Brain pericyte (primary cell): ENCODE results near the gene BLVRA.
"Not testable (repeated sequence)": the region's sequence is repeated elsewhere in the genome, so short reads cannot be mapped to it uniquely, and the experiment has no call there.

Experiments used
- DNase-seq: peaks from one replicate; pipeline ENCODE4 v3.0.0-alpha.2; 2012; ENCODE audit warnings: low read depth, low spot score

BLVRA gene, protein sequence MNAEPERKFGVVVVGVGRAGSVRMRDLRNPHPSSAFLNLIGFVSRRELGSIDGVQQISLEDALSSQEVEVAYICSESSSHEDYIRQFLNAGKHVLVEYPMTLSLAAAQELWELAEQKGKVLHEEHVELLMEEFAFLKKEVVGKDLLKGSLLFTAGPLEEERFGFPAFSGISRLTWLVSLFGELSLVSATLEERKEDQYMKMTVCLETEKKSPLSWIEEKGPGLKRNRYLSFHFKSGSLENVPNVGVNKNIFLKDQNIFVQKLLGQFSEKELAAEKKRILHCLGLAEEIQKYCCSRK

DNA sequence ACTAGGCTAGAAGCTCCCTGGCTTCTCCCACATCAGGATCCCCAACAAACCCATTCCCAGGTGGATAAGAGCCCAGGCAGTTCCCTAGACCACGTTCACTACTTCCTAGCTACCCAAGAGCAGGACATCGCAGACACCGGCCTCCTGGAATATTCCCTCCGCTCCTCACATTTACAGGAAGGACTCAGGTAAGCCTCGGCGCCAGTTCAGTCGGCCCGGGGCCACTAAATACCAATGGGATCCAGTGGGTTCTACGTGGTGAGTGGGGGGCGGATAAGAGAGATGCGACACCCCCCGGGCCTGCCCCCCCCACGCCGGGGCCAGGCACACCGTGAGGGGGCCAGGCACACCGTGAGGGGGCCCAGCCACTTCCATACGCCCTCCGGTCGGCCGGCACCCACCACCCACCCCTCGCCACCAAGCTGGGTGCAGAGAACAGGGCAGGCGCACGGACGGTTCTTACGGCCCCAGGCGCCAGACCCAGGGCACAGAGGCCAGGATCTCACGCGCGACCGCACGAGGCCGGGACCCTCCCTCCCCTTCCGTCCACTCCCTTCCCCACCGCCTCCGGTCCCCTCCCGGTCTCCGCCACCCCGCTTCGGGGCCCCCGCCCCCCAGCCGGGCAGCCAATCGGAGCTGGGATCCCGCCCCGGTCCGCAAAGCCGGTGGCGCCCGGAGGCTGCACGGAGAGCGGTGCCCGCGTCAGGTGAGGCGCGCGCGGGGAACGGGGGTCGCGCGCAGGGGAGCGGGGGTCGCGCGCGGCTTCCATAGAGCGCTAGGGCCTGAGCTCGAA lies at the start of gene BLVRA:
Gene BLVRA, plus strand, starts transcription at position 652 of the 793 bp plus-strand sequence. CDS start 12,479 bp downstream, outside the sequence.
- DNase-seq: no peak

DNA sequence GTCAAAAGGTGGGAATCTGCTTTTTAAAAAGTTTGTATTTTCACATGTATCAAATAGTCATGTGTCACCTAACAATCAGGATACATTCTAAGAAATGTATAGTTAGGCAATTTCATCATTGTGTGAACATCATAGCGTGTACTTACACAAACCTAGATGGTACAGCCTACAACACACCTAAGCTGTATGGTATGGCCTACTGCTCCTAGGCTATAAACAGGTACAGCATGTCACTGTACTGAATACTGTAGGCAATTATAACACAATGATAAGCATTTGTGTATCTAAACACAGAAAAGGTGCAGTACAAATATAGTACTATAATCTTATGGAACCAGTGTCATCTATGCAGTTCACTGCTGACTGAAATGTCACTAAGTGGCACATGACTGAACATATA lies 47.0 kb upstream of the BLVRA start:
- no peak for DNase-seq

DNA sequence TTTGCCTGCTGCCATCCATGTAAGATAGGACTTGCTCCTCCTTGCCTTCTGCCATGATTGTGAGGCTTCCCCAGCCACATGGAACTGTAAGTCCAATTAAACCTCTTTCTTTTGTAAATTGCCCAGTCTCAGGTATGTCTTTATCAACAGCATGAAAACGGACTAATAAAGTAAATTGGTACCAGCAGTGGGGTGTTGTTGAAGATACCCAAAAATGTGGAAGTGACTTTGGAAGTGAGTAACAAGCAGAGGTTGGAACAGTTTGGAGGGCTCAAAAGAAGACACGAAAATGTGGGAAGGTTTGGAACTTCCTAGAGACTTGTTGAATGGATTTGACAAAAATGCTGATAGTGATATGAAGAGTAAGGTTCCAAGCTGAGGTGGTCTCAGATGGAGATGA lies 42.5 kb upstream of the BLVRA start:
- not testable (repeated sequence) for DNase-seq

DNA sequence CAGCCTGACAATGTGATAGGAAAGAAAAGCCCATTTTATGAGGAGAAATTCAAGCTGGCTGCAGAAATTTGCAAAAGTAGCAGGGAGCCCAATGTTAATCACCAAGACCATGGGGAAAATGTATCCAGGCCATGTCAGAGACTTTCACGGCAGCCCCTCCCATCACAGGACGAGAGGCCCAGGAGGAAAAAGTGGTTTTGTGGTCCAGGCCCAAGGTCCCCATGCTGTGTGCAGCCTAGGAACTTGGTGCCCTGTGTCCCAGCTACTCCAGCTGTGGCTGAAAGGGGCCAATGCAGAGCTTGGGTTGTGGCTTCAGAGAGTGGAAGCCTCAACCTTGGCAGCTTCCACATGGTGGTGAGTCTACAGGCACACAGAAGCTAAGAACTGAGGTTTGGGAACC lies 41.9 kb upstream of the BLVRA start:
- no peak for DNase-seq

DNA sequence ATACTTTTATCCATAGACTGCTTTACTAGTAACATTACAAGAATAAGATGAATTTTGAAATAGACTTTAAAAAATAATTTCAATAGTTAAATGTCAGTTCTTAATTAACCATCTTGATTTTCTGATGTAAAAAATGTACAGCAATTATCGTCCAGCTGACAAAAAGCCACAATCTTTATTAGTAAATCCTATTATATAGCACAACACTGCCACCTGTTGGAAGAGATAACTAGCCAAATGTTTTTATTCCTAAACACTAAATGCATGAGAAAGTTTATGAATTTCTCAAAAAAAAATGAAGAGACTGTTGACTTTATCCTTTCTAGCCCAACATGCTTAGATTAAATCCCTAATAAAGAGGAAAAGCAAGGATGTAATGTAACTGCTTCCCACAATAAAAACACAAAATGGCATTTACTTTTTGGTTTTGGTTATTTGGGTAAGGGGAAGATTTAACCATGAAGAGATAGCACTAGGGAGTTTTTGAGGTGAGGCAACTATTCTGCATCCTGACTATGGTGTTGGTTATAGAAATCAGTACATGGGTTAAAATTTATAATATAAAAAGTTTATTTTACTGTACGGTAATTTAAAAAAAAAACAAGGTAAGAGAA lies 37.2 kb upstream of the BLVRA start:
- no peak for DNase-seq

DNA sequence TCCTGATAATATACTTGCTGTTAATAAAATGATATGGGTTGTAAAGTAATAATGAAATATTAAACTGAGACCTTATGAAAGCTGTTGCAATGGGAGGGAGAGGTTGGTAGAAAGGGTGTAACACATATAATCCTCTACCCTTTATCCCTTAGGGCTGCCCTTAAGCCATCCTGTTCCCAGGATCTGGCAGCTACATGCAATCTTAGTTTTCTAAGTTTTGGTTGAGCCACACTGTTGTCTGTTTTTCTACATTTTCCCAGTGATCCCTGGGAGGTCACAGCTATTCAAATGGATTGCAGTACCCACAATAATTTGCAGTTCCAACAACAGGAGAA lies 35.5 kb upstream of the BLVRA start:
- no peak for DNase-seq

DNA sequence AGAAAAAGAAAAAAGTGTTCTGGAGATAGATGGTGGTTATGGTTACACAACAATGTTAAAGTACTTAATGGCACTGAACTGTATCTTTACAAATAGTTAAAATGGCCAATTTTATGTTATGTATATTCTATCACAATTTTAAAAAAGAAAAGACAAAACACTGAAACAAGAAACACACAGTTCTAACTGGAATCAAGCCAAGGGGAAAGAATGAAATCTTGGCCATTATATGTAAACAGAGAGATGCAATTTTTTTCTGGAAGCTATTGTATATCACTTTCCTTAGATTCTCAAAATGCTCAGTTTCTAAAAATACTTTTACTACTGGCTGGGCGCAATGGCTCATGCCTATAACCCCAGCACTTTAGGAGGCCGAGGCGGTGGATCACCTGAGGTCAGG lies 33.2 kb upstream of the BLVRA start:
- no peak for DNase-seq

DNA sequence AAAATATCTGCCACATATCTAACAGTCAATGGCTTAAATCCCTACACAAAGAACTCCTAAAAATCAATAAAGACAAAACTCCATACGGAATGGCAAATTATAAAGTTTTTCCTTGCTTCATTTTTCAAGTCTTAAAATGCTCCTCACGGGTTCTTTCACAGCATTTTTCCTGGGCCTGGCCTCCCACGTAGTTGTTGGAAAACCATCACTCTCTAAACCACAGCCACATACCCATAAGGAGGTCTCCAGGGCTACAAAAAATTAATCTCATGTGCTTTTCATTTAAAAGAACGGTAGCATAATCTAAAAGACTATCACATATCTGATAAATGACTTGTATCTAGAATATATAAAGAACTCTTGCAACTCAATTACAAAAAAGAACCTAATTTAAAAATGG lies 32.0 kb upstream of the BLVRA start:
- DNase-seq: no peak

DNA sequence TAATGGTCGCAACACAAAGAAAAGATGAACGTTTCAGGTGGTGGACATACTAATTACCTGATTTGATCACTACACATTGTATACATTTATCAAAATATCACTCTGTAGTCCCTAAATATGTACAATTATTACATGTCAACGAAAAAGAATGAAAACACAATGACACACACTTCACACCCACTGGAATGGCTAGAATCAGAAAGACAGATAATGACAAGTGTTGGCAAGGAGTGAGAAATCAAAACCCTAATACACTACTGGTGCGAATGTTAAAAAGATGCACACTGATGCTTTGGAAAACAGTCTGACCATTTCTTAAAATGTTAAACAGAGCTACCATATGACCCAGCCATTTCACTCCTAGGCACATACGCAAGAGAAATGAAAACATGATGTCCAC lies 31.5 kb upstream of the BLVRA start:
- no peak for DNase-seq

DNA sequence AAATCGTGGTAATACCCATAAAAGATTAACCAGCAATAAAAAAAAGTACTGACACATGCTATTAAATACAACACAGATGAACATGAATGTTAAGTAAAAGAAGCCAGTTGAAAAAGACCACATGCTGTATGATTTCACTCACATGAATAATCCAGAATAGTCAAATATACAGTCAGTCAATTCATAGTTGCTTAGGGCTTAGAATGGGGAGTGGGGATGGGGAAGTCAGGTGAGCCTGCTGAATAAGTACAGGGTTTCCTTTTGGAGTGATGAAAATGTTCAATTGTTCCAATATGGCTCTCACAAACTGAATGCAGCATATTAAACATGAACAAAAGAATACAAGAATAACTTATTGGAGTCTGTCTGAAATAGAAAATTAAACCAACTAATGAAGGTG lies 31.0 kb upstream of the BLVRA start:
- DNase-seq: no peak

DNA sequence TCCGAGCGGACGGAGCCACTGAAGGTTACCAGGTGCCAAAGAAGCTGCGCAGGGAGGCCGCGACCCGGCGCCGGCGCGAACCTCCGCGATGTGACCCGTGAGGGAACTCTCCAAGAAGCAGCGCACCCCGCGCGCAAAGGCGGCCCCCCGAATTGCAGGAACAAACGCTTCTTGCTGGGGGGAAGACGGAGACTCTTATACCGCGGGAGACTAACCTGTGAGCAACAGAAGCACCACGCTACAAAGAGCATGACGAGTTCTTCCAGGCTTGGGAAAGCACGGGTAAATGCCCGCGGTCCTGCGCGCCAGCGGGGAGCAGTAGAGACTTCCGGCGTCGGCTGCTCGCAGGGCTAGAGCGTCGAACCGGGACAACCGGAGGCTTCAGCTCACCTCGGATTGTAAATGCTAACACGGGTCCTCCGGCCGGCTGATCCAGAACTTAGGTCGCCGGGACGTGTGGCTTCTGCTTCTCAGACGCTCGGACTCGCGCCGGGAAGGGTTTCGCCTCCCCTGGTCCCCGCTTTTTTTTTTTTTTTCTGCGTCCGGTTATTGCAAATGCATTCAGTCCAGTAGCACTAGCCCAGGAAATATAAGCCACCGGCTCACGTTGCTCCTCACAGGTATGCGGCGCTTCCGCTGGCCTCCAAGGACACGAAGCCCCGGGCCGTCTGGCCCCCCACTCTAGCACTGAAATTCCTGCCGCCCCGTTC lies 29.1 kb upstream of the BLVRA start, which contains the start of gene COA1:
Gene COA1, minus strand, starts transcription at position 310 of the 710 bp plus-strand sequence. CDS start 80,909 bp downstream, outside the sequence.
- peak; percentile 71 for DNase-seq

DNA sequence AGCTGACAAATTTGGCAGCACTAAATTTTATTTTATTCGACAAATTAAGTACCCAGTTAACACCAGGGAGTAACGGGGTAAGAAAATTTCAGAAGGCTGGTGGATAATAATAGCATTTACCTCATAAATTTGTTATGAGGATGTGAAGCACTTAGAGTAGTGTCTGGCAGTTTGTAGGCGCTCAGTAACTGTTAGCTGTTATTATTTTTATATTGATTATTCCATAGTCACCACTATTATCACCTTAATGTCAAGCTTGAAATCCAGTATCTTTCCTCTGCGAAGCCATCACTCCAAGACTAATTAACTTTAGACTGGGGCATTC lies 28.6 kb upstream of the BLVRA start:
- DNase-seq: no peak

DNA sequence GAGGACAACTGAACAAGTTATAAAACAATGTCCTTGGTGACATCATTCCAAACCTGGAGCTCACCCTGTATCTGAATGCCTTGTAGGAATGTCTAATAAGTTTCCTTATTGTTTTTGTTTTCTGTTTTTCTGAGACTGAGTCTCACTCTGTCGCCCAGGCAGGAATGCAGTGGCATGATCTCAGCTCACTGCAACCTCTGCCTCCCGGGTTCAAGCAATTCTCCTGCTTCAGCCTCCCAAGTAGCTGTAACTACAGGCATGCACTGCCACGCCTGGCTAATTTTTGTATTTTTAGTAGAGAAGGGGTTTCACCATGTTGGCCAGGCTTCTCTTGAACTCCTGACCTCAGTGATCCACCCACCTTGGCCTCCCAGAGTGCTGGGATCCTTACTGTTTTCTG lies 27.0 kb upstream of the BLVRA start:
- DNase-seq: not testable (repeated sequence)

DNA sequence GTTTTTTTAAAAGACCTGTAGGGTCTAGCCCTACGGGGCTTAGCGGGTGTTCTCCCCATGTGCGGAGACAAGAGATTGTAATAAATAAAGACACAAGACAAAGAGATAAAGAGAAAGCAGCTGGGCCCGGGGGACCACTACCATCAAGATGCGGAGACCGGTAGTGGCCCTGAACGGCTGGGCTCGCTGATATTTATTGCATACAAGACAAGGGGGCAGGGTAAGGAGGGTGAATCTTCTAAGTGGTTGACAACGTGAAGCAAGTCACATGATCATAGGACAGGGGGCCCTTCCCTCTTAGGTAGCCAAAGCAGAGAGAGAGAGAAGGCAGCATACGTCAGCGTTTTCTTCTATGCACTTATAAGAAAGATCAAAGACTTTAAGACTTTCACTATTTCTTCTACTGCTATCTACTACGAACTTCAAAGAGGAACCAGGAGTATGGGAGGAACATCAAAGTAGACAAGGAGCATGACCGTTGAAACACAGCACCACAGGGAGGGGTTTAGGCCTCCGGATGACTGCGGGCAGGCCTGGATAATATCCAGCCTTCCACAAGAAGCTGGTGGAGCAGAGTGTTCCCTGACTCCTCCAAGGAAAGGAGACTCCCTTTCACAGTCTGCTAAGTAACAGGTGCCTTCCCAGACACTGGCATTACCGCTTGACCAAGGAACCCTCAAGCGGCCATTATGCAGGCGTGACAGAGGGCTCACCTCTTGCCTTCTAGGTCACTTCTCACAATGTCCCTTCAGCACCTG lies 23.7 kb upstream of the BLVRA start:
- not testable (repeated sequence) for DNase-seq

DNA sequence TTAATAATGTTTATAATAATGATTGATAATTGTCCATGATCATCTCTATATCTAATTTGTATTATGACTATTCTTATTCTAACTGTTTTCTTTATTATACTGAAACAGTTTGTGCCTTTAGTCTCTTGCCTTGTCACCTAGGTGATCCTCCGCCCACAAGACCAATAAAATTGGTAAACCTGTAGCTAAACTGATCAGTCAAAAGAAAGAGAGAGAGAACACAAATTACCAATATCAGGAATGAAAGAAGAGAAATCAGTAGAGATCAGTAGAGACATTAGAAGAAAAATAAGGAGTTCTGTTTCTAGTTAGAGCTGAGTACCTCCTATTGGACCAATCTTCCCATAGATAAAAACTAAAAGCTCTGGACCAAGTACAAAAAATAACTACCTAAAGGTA lies 23.1 kb upstream of the BLVRA start:
- no peak for DNase-seq

DNA sequence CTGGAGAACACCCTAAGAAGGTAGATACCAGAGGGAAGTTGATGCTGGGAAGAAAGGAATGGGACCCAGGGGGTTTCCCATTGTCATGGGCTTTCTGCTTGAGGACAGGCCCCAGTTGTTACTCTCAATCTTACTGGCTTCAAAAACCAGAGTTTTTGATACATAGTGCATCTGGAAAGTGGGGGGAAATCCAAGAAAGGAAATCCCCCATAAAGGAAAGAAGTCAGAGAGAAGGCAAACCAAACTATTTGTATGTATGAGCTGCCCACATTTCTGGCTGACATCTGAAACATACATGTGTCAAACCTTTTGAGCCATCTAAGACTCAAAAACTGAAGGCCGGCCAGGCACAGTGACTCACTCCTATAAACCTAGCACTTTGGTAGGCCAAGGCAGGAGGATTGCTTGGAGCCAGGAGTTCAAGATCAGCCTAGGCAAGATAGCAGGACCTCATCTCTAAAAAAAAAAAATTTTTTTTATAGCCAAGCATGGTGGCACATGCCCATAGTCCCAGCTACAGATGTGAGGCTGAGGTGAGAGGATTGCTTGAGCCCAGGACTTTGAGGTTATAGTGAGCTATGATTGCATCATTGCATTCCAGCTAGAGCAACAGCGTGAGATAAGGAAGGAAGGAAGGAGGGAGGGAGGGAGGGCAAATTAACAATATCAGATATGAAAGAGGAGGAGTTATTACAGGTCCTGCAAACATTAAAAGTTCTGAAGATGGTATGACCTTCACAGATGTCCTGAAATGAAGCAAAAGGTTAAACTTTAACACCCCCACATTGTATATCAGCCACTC lies 22.5 kb upstream of the BLVRA start:
- DNase-seq: no peak

DNA sequence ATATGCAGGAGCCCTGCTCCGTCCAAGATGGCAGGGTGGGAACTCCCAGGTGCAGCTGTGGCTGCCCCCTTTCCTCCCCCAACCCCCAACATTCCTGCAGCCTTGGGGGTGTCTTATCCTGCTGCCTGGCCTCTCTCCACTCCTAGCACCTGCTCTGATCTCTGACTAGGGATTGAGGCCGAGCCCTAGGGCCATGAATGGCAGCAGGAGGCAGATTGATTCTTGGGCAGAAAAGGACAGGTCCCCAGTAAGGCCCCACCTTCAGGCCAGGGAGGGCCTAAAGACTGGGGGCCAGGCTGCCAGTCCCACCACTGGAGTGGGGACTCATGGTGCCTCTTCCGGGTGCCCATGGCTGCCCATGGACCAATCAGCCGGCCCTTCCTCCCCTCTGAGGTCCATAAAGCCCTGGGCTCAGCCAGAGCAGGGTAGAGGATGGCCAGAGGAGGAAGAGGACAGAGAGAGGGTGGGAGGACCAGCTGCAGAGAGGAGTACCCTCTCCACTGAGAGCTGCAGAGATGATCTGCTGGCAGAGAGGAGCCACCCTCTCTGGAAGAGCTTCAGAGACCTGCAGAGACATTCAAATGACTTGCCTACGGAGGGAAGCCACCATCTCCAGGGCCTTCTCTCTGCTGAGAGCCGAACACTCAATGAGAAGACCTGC lies 20.9 kb upstream of the BLVRA start:
- no peak for DNase-seq

DNA sequence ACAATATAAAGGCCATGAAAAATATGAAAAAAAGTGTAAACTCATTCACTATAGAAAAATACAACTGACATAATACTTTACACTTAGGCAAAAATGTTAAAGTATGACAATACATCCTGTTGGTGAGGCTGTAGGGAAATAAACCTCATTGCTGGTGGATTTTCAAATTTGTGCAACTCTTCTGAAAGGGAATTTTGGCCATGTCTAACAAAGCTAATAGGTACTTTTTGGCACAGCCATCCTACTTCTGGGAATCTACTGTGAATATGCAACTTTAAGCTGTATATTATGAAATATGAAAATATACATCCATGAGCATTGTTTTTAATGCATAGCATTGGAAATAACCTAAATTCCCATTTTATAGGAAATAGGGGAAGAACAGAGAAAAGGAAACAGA lies 15.8 kb upstream of the BLVRA start:
- DNase-seq: no peak

DNA sequence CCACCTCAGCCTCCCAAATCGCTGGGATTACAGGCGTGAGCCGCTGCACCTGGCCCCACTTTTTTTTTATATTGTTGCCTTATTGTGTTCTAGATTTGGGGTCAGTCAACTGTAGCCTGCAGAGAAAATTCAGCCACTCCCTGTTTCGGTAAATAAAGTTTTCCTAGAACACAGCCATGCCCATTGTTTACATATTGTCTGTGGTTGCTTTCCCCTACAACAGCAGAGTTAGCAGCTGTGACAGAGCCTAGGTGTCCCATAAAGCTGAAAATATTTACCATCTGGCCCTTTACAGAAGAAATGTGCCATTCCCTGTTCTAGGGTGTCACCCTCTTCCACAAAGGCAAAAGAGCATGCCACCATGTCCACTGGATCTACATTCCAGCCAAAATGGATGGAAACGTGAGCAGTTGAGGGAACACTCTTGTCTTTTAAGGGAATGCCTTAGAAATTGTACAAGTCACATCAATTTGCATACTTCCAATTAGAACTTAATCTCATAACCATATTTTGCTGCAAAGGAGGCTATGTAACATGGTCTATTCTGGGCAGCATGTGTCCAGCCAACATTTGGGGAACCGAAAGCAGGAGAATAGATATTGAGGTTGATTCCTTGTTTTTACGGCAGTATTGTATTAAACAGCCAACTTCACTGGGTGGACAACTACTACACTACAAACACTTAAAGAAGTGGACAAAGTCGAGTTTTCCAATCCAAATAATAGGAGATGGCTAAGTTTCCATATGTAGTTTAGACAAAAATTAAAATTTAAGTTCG lies 11.0 kb upstream of the BLVRA start:
- DNase-seq: no peak
